GM12872 (cell line): Measurements from ENCODE around the gene NEAT1.

Experiments used
- TF ChIP-seq, protein P1 (sequence below): IDR thresholded peaks from 3 replicates; pipeline ENCODE4 v1.5.1; 2011; ENCODE audit warnings: low read depth, mild to moderate bottlenecking, low read length, moderate library complexity; ENCODE audit not compliant: insufficient read depth

NEAT1 gene

DNA sequence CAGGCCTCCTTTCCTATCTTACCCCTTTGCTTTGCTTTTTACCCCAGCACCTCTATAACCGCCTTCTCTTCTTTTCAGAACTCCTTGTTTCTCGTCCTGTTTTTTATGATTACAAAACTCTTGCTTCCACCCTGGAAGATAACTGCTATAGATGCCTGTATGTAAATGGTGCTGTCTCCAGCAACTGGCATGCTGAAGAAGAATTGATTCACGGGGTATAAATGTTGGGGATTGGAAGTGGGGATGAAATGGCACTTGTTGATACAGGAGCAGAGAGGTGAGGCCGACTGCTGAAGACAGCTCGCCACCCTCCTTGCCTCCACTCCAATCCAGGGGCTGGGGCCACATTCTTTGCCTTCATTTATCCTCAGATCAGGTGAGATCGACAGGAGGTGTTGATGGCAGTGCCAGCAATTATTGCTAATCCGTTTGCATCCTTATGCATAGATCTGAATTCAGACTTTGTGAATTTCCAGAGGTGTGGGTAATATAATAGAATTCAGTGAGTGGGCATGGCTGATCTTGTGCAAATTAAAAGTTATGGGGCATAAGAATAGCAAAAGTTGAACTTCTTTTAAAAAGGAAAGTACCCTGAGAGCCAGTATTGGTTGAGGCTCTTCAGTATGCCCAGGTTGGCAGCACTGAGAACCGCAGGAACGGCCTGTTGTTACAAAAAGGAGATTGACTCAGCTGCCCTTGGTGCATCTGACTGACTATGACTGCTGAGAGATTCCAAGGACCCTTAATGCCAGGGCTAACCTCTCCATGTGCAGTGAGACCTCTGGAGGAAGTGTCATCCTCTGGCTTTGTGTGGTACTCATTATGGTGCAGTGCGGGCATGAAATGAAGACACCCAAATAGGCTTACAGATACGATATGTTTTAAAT lies 5.3 kb downstream of the NEAT1 start:
- TF ChIP-seq, protein P1, sequence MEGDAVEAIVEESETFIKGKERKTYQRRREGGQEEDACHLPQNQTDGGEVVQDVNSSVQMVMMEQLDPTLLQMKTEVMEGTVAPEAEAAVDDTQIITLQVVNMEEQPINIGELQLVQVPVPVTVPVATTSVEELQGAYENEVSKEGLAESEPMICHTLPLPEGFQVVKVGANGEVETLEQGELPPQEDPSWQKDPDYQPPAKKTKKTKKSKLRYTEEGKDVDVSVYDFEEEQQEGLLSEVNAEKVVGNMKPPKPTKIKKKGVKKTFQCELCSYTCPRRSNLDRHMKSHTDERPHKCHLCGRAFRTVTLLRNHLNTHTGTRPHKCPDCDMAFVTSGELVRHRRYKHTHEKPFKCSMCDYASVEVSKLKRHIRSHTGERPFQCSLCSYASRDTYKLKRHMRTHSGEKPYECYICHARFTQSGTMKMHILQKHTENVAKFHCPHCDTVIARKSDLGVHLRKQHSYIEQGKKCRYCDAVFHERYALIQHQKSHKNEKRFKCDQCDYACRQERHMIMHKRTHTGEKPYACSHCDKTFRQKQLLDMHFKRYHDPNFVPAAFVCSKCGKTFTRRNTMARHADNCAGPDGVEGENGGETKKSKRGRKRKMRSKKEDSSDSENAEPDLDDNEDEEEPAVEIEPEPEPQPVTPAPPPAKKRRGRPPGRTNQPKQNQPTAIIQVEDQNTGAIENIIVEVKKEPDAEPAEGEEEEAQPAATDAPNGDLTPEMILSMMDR: no peak

DNA sequence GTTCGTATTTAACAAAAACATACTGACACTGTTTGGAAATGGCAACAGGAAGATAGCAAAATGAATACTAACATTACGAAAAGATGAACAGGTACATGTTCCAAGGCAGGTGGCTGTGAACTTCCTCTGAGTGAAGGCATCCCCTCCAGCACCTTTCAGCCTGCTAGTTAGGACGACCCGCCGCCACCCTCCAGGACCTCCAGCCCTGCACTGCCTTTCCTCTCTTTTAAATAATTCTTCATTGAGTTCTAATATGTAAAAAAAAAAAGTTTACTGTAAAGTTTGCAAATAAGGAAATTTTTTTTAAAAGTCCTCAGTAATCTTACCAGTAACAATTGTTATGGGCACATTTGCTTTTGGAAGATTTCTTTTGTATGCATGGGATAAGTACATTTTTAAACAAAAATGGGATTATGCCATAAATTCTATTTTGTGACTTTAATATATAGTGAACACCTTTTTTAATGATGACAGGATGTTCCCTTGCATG lies 6.0 kb downstream of the NEAT1 start:
- TF ChIP-seq, protein P1: no peak

- TF ChIP-seq, protein P1: no peak
These were observed 6.6 kb downstream of the NEAT1 start for GRCh38 chr11:65429068-65429681.

- TF ChIP-seq, protein P1: no peak
These were observed 7.3 kb downstream of the NEAT1 start for GRCh38 chr11:65429724-65430405.

DNA sequence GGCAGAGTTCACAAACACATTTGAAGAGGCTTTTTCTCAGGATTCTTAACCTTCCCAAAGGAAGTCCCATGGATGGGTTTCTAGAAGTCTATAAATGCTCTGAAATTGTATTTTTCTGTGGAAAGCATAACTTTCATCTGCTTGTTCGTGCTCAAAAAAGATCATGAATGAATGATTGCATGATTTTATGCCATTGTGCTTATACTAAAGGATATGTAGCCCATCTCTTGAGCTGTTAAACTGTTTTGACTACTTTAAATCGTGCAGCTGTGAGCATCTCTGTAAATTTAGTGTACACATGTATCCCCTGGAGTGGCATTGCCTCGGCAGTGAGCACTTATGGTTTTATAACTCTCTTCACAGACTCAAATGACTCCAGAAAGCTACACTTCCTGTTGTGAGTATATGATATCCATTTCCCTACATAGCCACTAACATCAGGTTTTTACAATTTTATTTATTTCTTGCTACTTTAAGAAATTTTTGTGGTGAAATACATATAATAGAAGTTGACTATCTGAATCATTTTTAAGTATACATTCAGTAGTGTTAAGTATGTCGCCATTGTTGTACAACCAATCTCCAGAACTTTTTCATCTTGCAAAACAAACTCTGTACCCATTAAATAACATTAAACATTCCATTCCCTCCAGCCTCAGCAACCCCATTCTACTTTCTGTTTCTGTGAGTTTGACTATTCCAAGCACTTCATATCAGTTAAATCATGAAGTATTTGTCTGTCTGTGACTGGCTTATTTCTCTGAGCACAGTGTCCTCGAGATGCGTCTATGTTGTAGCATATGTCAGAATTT lies 8.0 kb downstream of the NEAT1 start:
- TF ChIP-seq, protein P1: no peak

DNA sequence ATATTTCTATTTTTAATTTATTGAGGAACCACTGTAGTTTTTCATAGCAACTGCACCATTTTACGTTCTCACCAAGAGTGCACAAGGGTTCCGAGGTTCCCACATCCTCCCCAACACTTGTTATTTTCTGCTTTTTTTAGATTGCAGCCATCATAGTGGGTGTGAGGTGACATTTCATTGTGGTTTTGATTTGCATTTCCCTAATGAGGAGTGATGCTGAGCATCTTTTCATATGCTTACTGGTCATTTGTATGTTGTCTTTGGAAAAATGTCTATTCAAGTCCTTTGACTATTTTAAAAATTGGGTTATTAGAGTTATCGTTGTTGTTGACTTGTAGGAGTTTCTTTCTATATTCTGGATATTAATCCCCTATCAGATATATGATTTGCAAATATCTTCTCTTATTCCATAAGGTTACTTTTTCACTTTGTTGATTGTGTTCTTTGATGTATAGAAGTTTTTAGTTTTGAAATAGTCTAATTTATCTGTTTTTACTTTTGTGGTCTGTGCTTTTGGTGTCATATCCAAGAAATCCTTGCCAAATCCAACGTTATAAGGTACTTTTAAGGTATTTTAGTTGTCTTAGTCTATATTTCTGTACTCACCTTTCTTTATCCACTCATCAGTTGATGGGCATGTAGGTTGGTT lies 9.0 kb downstream of the NEAT1 start:
- TF ChIP-seq, protein P1: no peak
